HEK293 (cell line): ENCODE results near the gene CLCN2.
A peak's percentile ranks its signal among the peaks of the same experiment; 100 is the strongest.

ENCODE experiments used
- BCL11B ChIP-seq: fragments of 450-650 bp; formaldehyde crosslinking; IDR thresholded peaks from 2 replicates; pipeline ENCODE4 v1.5.1; 2016; ENCODE audit warnings: low read depth, missing biosample characterization, missing genetic modification characterization
- KLF10 ChIP-seq: fragments of 450-650 bp; IDR thresholded peaks from 2 replicates; pipeline ENCODE4 v1.5.1; 2018; ENCODE audit warnings: missing biosample characterization, mild to moderate bottlenecking, missing genetic modification characterization
- PRDM6 ChIP-seq: fragments of 450-650 bp; formaldehyde crosslinking; IDR thresholded peaks from 2 replicates; pipeline ENCODE4 v1.5.1; 2017; ENCODE audit warnings: missing biosample characterization, missing genetic modification characterization
- RBAK ChIP-seq: fragments of 450-650 bp; formaldehyde crosslinking; IDR thresholded peaks from 2 replicates; pipeline ENCODE4 v1.5.1; 2016; ENCODE audit warnings: missing biosample characterization, missing genetic modification characterization
- SALL2 ChIP-seq: fragments of 450-650 bp; formaldehyde crosslinking; IDR thresholded peaks from 2 replicates; pipeline ENCODE4 v1.5.0; 2017; ENCODE audit warnings: missing biosample characterization, mild to moderate bottlenecking, missing genetic modification characterization, borderline replicate concordance
- SP7 ChIP-seq: fragments of 450-650 bp; formaldehyde crosslinking; IDR thresholded peaks from 2 replicates; pipeline ENCODE4 v1.5.1; 2016; ENCODE audit warnings: missing biosample characterization, missing genetic modification characterization
- ZBTB7A ChIP-seq: fragments of 450-650 bp; formaldehyde crosslinking; IDR thresholded peaks from 2 replicates; pipeline ENCODE4 v1.5.1; 2016; ENCODE audit warnings: low read depth, missing biosample characterization, missing genetic modification characterization
- ZBTB8A ChIP-seq: fragments of 450-650 bp; formaldehyde crosslinking; IDR thresholded peaks from 2 replicates; pipeline ENCODE4 v1.5.1; 2016; ENCODE audit warnings: missing biosample characterization, missing genetic modification characterization
- ZFP37 ChIP-seq: fragments of 450-650 bp; formaldehyde crosslinking; IDR thresholded peaks from 2 replicates; pipeline ENCODE4 v1.5.1; 2016; ENCODE audit warnings: missing biosample characterization, missing genetic modification characterization
- ZNF140 ChIP-seq: fragments of 450-650 bp; formaldehyde crosslinking; IDR thresholded peaks from 2 replicates; pipeline ENCODE4 v1.5.1; 2016; ENCODE audit warnings: missing biosample characterization, missing genetic modification characterization
- ZNF19 ChIP-seq: fragments of 450-650 bp; formaldehyde crosslinking; IDR thresholded peaks from 2 replicates; pipeline ENCODE4; 2016; ENCODE audit warnings: missing biosample characterization, missing genetic modification characterization, low read depth
- ZNF223 ChIP-seq: fragments of 450-650 bp; formaldehyde crosslinking; IDR thresholded peaks from 2 replicates; pipeline ENCODE4 v1.5.1; 2016; ENCODE audit warnings: missing biosample characterization, missing genetic modification characterization
- ZNF311 ChIP-seq: fragments of 450-650 bp; formaldehyde crosslinking; IDR thresholded peaks from 2 replicates; pipeline ENCODE4 v1.5.1; 2017; ENCODE audit warnings: missing biosample characterization, missing genetic modification characterization, borderline replicate concordance
- ZNF335 ChIP-seq: fragments of 450-650 bp; formaldehyde crosslinking; conservative IDR thresholded peaks from 2 replicates; pipeline ENCODE4 v1.5.1; 2016; ENCODE audit warnings: missing biosample characterization, missing genetic modification characterization
- ZNF350 ChIP-seq: fragments of 450-650 bp; formaldehyde crosslinking; IDR thresholded peaks from 2 replicates; pipeline ENCODE4 v1.5.0; 2017; ENCODE audit warnings: missing biosample characterization, mild to moderate bottlenecking, missing genetic modification characterization
- ZNF362 ChIP-seq: fragments of 450-650 bp; formaldehyde crosslinking; IDR thresholded peaks from 2 replicates; pipeline ENCODE4 v1.5.1; 2016; ENCODE audit warnings: missing biosample characterization, missing genetic modification characterization
- ZNF366 ChIP-seq: fragments of 450-650 bp; formaldehyde crosslinking; conservative IDR thresholded peaks from 2 replicates; pipeline ENCODE4 v1.5.1; 2016; ENCODE audit warnings: missing biosample characterization, missing genetic modification characterization
- ZNF510 ChIP-seq: fragments of 450-650 bp; formaldehyde crosslinking; IDR thresholded peaks from 2 replicates; pipeline ENCODE4 v1.5.1; 2018; ENCODE audit warnings: mild to moderate bottlenecking, missing genetic modification characterization, missing biosample characterization; ENCODE audit not compliant: insufficient replicate concordance
- ZNF561 ChIP-seq: fragments of 450-650 bp; IDR thresholded peaks from 2 replicates; pipeline ENCODE4 v1.5.1; 2018; ENCODE audit warnings: missing biosample characterization, missing genetic modification characterization, borderline replicate concordance
- ZNF585B ChIP-seq: fragments of 450-650 bp; formaldehyde crosslinking; IDR thresholded peaks from 2 replicates; pipeline ENCODE4 v1.5.1; 2016; ENCODE audit warnings: missing biosample characterization, missing genetic modification characterization
- ZNF621 ChIP-seq: fragments of 450-650 bp; formaldehyde crosslinking; IDR thresholded peaks from 2 replicates; pipeline ENCODE4 v1.5.1; 2017; ENCODE audit warnings: missing biosample characterization, missing genetic modification characterization
- ZNF624 ChIP-seq: fragments of 450-650 bp; formaldehyde crosslinking; IDR thresholded peaks from 2 replicates; pipeline ENCODE4 v1.5.1; 2017; ENCODE audit warnings: missing biosample characterization, missing genetic modification characterization
- ZNF639 ChIP-seq: fragments of 450-650 bp; formaldehyde crosslinking; IDR thresholded peaks from 2 replicates; pipeline ENCODE4 v1.5.1; 2016; ENCODE audit warnings: missing biosample characterization, missing genetic modification characterization
- ZNF654 ChIP-seq: fragments of 450-650 bp; formaldehyde crosslinking; IDR thresholded peaks from 2 replicates; pipeline ENCODE4 v1.5.1; 2016; ENCODE audit warnings: low read depth, missing biosample characterization, missing genetic modification characterization
- ZNF660 ChIP-seq: fragments of 450-650 bp; IDR thresholded peaks from 2 replicates; pipeline ENCODE4 v1.5.1; 2018; ENCODE audit warnings: missing biosample characterization, mild to moderate bottlenecking, missing genetic modification characterization
- ZNF747 ChIP-seq: fragments of 450-650 bp; formaldehyde crosslinking; IDR thresholded peaks from 2 replicates; pipeline ENCODE4 v1.5.1; 2016; ENCODE audit warnings: missing biosample characterization, missing genetic modification characterization
- ZNF785 ChIP-seq: fragments of 450-650 bp; formaldehyde crosslinking; IDR thresholded peaks from 2 replicates; pipeline ENCODE4 v1.5.1; 2016; ENCODE audit warnings: missing biosample characterization, missing genetic modification characterization
- ZNF843 ChIP-seq: fragments of 450-650 bp; formaldehyde crosslinking; IDR thresholded peaks from 2 replicates; pipeline ENCODE4 v1.5.1; 2016; ENCODE audit warnings: missing biosample characterization, missing genetic modification characterization
- TF ChIP-seq, protein P1 (sequence below): fragments of 450-650 bp; formaldehyde crosslinking; IDR thresholded peaks from 2 replicates; pipeline ENCODE4 v1.5.1; 2016; ENCODE audit warnings: missing biosample characterization, missing genetic modification characterization
- TF ChIP-seq, protein P2 (sequence below): fragments of 450-650 bp; formaldehyde crosslinking; IDR thresholded peaks from 2 replicates; pipeline ENCODE4 v1.5.1; 2016; ENCODE audit warnings: missing biosample characterization, missing genetic modification characterization
- TF ChIP-seq, protein P3 (sequence below): fragments of 450-650 bp; formaldehyde crosslinking; IDR thresholded peaks from 2 replicates; pipeline ENCODE4 v1.5.1; 2016; ENCODE audit warnings: missing biosample characterization, missing genetic modification characterization

CLCN2 gene

DNA sequence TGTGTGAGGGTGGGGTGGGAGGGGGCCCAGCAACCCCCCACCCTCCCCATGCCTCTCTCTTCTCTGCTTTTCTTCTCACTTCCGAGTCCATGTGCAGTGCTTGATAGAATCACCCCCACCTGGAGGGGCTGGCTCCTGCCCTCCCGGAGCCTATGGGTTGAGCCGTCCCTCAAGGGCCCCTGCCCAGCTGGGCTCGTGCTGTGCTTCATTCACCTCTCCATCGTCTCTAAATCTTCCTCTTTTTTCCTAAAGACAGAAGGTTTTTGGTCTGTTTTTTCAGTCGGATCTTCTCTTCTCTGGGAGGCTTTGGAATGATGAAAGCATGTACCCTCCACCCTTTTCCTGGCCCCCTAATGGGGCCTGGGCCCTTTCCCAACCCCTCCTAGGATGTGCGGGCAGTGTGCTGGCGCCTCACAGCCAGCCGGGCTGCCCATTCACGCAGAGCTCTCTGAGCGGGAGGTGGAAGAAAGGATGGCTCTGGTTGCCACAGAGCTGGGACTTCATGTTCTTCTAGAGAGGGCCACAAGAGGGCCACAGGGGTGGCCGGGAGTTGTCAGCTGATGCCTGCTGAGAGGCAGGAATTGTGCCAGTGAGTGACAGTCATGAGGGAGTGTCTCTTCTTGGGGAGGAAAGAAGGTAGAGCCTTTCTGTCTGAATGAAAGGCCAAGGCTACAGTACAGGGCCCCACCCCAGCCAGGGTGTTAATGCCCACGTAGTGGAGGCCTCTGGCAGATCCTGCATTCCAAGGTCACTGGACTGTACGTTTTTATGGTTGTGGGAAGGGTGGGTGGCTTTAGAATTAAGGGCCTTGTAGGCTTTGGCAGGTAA lies 15.9 kb downstream of the CLCN2 start (continued):
- TF ChIP-seq ZNF654 (0 out of 2 replicates have a peak, but pooled peaks have one; percentile 10), ZNF350 (no peak), ZNF19 (tag by site-specific recombination) (no peak), PRDM6 (0 out of 2 replicates have a peak, but pooled peaks have one; percentile 36), ZFP37 (tag by site-specific recombination) (no peak), RBAK (no peak), ZBTB8A (tag by site-specific recombination) (peak; percentile 27; the same call in 1 of the 2 replicates), ZNF585B (tag by site-specific recombination) (no peak), ZNF335 (tag by site-specific recombination) (peak; percentile 45), ZNF747 (tag by site-specific recombination) (no peak), ZNF624 (tag by site-specific recombination) (no peak), ZNF140 (no peak), ZNF639 (tag by site-specific recombination) (no peak), ZNF621 (tag by site-specific recombination) (no peak), ZNF843 (tag by site-specific recombination) (no peak), ZNF510 (no peak), ZNF660 (tag by site-specific recombination) (peak; percentile 62), ZNF362 (tag by site-specific recombination) (no peak), ZNF785 (tag by site-specific recombination) (no peak), SALL2 (tag by site-specific recombination) (no peak), SP7 (tag by site-specific recombination) (peak; percentile 50; the same call in 1 of the 2 replicates), ZNF366 (tag by site-specific recombination) (peak; percentile 44; the same call in 1 of the 2 replicates), ZNF311 (no peak), BCL11B (tag by site-specific recombination) (no peak), ZNF561 (no peak), KLF10 (tag by site-specific recombination) (no peak; the same call in 1 of the 2 replicates), ZNF223 (no peak), ZBTB7A (tag by site-specific recombination) (no peak)
- TF ChIP-seq, protein P1, sequence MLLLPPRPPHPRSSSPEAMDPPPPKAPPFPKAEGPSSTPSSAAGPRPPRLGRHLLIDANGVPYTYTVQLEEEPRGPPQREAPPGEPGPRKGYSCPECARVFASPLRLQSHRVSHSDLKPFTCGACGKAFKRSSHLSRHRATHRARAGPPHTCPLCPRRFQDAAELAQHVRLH (tag by site-specific recombination), result no peak
- TF ChIP-seq, protein P2, sequence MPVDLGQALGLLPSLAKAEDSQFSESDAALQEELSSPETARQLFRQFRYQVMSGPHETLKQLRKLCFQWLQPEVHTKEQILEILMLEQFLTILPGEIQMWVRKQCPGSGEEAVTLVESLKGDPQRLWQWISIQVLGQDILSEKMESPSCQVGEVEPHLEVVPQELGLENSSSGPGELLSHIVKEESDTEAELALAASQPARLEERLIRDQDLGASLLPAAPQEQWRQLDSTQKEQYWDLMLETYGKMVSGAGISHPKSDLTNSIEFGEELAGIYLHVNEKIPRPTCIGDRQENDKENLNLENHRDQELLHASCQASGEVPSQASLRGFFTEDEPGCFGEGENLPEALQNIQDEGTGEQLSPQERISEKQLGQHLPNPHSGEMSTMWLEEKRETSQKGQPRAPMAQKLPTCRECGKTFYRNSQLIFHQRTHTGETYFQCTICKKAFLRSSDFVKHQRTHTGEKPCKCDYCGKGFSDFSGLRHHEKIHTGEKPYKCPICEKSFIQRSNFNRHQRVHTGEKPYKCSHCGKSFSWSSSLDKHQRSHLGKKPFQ (tag by site-specific recombination), result no peak
- TF ChIP-seq, protein P3, sequence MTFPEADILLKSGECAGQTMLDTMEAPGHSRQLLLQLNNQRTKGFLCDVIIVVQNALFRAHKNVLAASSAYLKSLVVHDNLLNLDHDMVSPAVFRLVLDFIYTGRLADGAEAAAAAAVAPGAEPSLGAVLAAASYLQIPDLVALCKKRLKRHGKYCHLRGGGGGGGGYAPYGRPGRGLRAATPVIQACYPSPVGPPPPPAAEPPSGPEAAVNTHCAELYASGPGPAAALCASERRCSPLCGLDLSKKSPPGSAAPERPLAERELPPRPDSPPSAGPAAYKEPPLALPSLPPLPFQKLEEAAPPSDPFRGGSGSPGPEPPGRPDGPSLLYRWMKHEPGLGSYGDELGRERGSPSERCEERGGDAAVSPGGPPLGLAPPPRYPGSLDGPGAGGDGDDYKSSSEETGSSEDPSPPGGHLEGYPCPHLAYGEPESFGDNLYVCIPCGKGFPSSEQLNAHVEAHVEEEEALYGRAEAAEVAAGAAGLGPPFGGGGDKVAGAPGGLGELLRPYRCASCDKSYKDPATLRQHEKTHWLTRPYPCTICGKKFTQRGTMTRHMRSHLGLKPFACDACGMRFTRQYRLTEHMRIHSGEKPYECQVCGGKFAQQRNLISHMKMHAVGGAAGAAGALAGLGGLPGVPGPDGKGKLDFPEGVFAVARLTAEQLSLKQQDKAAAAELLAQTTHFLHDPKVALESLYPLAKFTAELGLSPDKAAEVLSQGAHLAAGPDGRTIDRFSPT, result no peak
